Renal pelvis (tissue), 4 donors: ENCODE data around the gene WLS. TPM values are rescaled to one million over a fixed set of nuclear protein-coding genes. Genes with fewer than 3 reads are reported as not detected.

Experiments used
- DNase-seq: peaks from one replicate; pipeline ENCODE4 v3.0.0-alpha.2; 2013
- polyA plus RNA-seq, 3 donors: library from polyadenylated mRNA; unstranded; fragments of 120-200 nt; gene quantifications; one replicate each; pipeline ENCODE4 v1.2.1, GENCODE V29; 2013; ENCODE audit not compliant: insufficient read length in 3 of 3

WLS gene
- polyA plus RNA-seq, 3 donors, result 130 to 148 (median 132) TPM

GRCh38 chr1:68144856-68145255 lies 87.5 kb downstream of the WLS start:
- no peak for DNase-seq

GRCh38 chr1:68143633-68144032 lies 88.7 kb downstream of the WLS start:
- DNase-seq, result no peak

GRCh38 chr1:68142461-68142860 lies 89.9 kb downstream of the WLS start:
- DNase-seq, result no peak

GRCh38 chr1:68142036-68142435 lies 90.3 kb downstream of the WLS start:
- DNase-seq, result no peak

- peak; percentile 69 for DNase-seq
Observed at GRCh38 chr1:68141071-68142021, 91.0 kb downstream of the WLS start.

GRCh38 chr1:68140536-68140935 lies 91.8 kb downstream of the WLS start:
- no peak for DNase-seq

GRCh38 chr1:68136187-68136586 lies 96.1 kb downstream of the WLS start:
- no peak for DNase-seq

GRCh38 chr1:68132426-68133130 lies 99.7 kb downstream of the WLS start:
- no peak for DNase-seq

- no peak for DNase-seq
Observed at GRCh38 chr1:68131261-68131660, 101.1 kb downstream of the WLS start.

- no peak for DNase-seq
Observed at GRCh38 chr1:68129536-68130250, 102.6 kb downstream of the WLS start.

GRCh38 chr1:68128820-68129219 lies 103.5 kb downstream of the WLS start:
- DNase-seq, result no peak

GRCh38 chr1:68128157-68128556 lies 104.2 kb downstream of the WLS start:
- DNase-seq, result no peak

GRCh38 chr1:68121536-68121935 lies 110.8 kb downstream of the WLS start:
- no peak for DNase-seq

- DNase-seq, result peak; percentile 74
Observed at GRCh38 chr1:68120136-68120791, 112.1 kb downstream of the WLS start.

- DNase-seq, result no peak
Observed at GRCh38 chr1:68119445-68119844, 112.9 kb downstream of the WLS start.

GRCh38 chr1:68117416-68117815 lies 114.9 kb downstream of the WLS start:
- no peak for DNase-seq

GRCh38 chr1:68116643-68117235 lies 115.6 kb downstream of the WLS start:
- peak; percentile 34 for DNase-seq

- DNase-seq, result no peak
Observed at GRCh38 chr1:68115308-68115707, 117.0 kb downstream of the WLS start.

- DNase-seq, result no peak
Observed at GRCh38 chr1:68113966-68114365, 118.4 kb downstream of the WLS start.

- DNase-seq, result no peak
Observed at GRCh38 chr1:68112835-68113243, 119.5 kb downstream of the WLS start.
